ENCODE data around the gene RETSAT.

GRCh38 chr2:85394261-85394681, 39.9 kb upstream of the RETSAT start:
- TF ChIP-seq, protein P1, sequence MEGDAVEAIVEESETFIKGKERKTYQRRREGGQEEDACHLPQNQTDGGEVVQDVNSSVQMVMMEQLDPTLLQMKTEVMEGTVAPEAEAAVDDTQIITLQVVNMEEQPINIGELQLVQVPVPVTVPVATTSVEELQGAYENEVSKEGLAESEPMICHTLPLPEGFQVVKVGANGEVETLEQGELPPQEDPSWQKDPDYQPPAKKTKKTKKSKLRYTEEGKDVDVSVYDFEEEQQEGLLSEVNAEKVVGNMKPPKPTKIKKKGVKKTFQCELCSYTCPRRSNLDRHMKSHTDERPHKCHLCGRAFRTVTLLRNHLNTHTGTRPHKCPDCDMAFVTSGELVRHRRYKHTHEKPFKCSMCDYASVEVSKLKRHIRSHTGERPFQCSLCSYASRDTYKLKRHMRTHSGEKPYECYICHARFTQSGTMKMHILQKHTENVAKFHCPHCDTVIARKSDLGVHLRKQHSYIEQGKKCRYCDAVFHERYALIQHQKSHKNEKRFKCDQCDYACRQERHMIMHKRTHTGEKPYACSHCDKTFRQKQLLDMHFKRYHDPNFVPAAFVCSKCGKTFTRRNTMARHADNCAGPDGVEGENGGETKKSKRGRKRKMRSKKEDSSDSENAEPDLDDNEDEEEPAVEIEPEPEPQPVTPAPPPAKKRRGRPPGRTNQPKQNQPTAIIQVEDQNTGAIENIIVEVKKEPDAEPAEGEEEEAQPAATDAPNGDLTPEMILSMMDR (IDR thresholded peaks at IDR 0.05): no peak
- no peak for TF ChIP-seq ZFX (IDR thresholded peaks at IDR 0.05; ENCODE audit: borderline replicate concordance)
